DND-41 (cell line): ENCODE measurements around the gene HNRNPAB.

ENCODE experiments used
- CTCF ChIP-seq: IDR thresholded peaks from 2 replicates; pipeline ENCODE4 v1.5.1; 2012; ENCODE audit warnings: borderline replicate concordance, low read length, moderate library complexity, mild to moderate bottlenecking; ENCODE audit not compliant: poor library complexity, severe bottlenecking; ENCODE audit errors: extremely low read depth
- EZH2 ChIP-seq: IDR thresholded peaks from 3 replicates; pipeline ENCODE4 v1.6.1; 2012; ENCODE audit warnings: borderline replicate concordance, low read depth, mild to moderate bottlenecking, moderate library complexity, low read length, inconsistent platforms; ENCODE audit not compliant: severe bottlenecking

GRCh38 chr5:178256746-178257145, 52.4 kb downstream of the HNRNPAB start:
- no peak for TF ChIP-seq CTCF
- TF ChIP-seq EZH2: no peak
